Kidney (tissue), 14 donors: ENCODE measurements around the gene MRPL52. TPM values are rescaled to one million over a fixed set of nuclear protein-coding genes. Genes with fewer than 3 reads are reported as not detected.

Source experiments
- DNase-seq, 5 donors: peaks; one replicate each; pipeline ENCODE4 v3.0.0-alpha.2; 2013 to 2020
- FAIRE-seq: peaks from 2 replicates; lab custom pipeline; 2012; peaks lifted over from hg19 to GRCh38; lab: Jason Lieb, UNC
- H3K27ac ChIP-seq, 2 donors: one replicate each; pipeline ENCODE4 v1.7.0; 2013; ENCODE audit warnings: low read depth in 2 of 2, low read length in 2 of 2, inconsistent platforms in 1 of 2
- H3K27me3 ChIP-seq: one replicate; pipeline ENCODE4 v1.7.1; 2013; ENCODE audit warnings: low read length, inconsistent platforms; ENCODE audit not compliant: control insufficient read depth, insufficient read depth
- H3K36me3 ChIP-seq, 3 donors: one replicate each; pipeline versions ENCODE4 v1.7.0 to v1.7.1; 2013; ENCODE audit warnings: low read length in 3 of 3, control low read depth in 1 of 3, inconsistent platforms in 1 of 3; ENCODE audit not compliant: insufficient read depth in 3 of 3, control insufficient read depth in 2 of 3
- H3K4me1 ChIP-seq, 3 donors: one replicate each; pipeline versions ENCODE4 v1.7.0 to v1.7.1; 2013; ENCODE audit warnings: low read length in 3 of 3, inconsistent platforms in 1 of 3, low read depth in 1 of 3; ENCODE audit not compliant: control insufficient read depth in 2 of 3, insufficient read depth in 2 of 3
- H3K4me3 ChIP-seq, 3 donors: one replicate each; pipeline versions ENCODE4 v1.7.0 to v1.8.1; 2013; ENCODE audit warnings: low read length in 3 of 3, control low read depth in 1 of 3, inconsistent platforms in 1 of 3
- H3K9ac ChIP-seq, 3 donors: one replicate each; pipeline versions ENCODE4 v1.7.0 to v1.7.1; 2013; ENCODE audit warnings: low read length in 3 of 3, control low read depth in 1 of 3, inconsistent platforms in 1 of 3
- H3K9me3 ChIP-seq, 3 donors: one replicate each; pipeline versions ENCODE4 v1.7.0 to v1.7.1; 2013; ENCODE audit warnings: low read length in 3 of 3, control low read depth in 1 of 3, inconsistent platforms in 1 of 3; ENCODE audit not compliant: control insufficient read depth in 2 of 3, insufficient read depth in 1 of 3
- CTCF ChIP-seq: IDR thresholded peaks from 3 replicates; pipeline ENCODE4 v1.5.1; 2012; ENCODE audit warnings: mild to moderate bottlenecking, moderate library complexity, borderline replicate concordance; ENCODE audit not compliant: insufficient read depth; ENCODE audit errors: extremely low read depth
- intact Hi-C: fragments of 100-400 bp; cut with DNase I; formaldehyde crosslinking; loops from one replicate; pipeline ENCODE4 v1.11.1; 2022
- polyA plus RNA-seq: library from polyadenylated mRNA; stranded (reverse); fragments of 350-450 nt; fragmentation: Illumina TruSeq; extraction: RNeasy Lipid Tissue Mini Kit (QIAGEN cat#74804); gene quantifications from one replicate; pipeline ENCODE4 v1.2.3, GENCODE V29; 2014; ENCODE audit warnings: low read depth, low replicate concordance; ENCODE audit not compliant: insufficient read depth
- total RNA-seq: library from RNA; stranded (reverse); fragmentation: NEBNext Ultra II Directional; extraction: Animal tissue kit (Norgen Biotek cat#: 25700); gene quantifications from one replicate; pipeline ENCODE4 v1.2.1, GENCODE V29; 2021
- donor health status: control.
- donor health status: control.
- donor health status: control.
- donor health status: control.
- donor health status: control.
- donor health status: DM: yes; HTN: yes; CAD: no.
- donor health status: Normal renal cell carcinoma (clear cell type).

Gene MRPL52
- total and polyA plus RNA-seq, 2 donors from 2014 or later = 74.3 to 255 TPM

DNA sequence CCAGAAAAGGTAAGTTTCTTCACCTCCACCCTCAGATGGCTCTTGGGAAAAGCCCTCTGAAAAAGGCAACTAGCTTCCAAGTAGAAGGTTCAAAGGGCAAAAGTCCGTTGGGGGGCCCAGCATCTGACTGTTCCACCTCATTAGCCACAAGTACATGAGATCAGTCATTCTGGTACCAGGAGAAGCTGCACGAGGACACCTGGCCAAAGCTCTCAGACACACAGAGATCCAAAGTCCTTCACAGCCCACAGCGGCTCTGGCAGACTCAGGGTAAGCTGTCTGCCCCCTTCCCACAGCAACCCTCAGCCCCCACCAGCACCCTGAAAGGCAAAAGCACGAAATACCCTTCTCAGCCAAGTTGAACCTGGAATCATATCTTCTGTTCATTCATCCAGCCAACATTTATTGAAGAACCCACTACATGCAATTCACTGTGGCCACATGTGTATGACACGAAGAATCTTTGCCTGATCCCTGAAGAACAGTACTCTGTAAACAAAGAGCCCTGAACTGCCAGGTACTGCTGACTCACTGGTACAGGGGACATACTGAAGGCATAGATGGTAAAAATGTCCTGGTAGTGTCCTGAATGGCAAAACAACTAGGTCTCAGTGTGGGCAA is 33.5 kb upstream of the MRPL52 start:
- H3K27me3 ChIP-seq = no peaks in the 10 kb centered on the region
- intact Hi-C loops = no loop called here
- H3K4me1 ChIP-seq = peaks cover 0 to 24% (median 21%) of the 10 kb centered on the region in 3 donors
- no peak for TF ChIP-seq CTCF
- FAIRE-seq = no peak
- peak overlapping the region; percentile 77 to 88 for H3K27ac ChIP-seq
- H3K9me3 ChIP-seq = no peaks in the 10 kb centered on the region
- no peak overlapping the region for H3K9ac ChIP-seq
- DNase-seq = peak in 2 of 5 donors; percentile 26 to 38
- H3K4me3 ChIP-seq = peak overlapping the region in 1 of 3 donors; percentile 20
- H3K36me3 ChIP-seq = no peaks in the 10 kb centered on the region

DNA sequence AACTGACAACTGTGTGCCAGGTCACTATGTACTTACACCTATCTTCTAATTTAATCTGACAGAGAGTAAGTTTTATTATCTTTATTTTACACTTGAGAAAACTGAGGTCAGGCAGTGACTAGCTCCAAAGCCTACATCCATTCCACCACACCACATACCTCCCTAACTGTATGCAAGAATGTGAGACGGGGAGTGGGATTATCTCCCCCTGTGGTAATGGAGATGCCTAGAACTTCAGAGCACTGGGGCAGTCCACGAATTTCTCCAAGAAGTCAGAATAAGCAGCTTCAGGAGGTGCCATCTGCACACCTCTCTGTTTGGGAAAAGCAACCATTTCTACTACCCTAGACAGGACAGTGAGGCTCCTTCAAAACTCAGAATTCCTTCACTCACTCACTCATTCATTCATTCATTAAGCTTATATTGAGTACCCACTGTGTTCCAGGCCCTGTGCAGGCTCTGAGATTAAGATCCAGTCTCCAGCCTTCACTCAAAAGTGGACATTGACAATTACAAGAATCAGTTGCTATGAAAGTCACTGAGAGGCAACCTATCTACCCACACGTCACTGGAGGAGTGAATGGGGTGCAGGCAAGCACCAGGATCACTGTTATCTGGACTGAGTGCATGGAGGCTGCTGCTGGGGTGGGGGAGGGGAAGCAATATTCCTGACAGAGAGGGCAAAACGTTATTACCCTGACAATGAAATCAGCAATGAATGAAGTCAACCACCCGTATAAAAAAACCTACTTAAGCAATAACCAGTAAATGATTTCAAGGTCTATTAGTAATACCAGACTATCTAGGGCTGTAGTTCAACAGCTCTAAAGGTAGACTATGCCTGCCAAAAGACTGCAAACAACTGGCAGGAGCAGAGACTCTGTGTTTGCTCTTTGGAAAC is 32.4 kb upstream of the MRPL52 start:
- TF ChIP-seq CTCF = no peak
- H3K27ac ChIP-seq = peak overlapping the region; percentile 66 to 88
- no peaks in the 10 kb centered on the region for H3K36me3 ChIP-seq
- intact Hi-C loops = no loop called here
- peak overlapping the region in 1 of 3 donors; percentile 2 for H3K9ac ChIP-seq
- no peaks in the 10 kb centered on the region for H3K27me3 ChIP-seq
- H3K9me3 ChIP-seq = no peaks in the 10 kb centered on the region
- H3K4me3 ChIP-seq = peak overlapping the region in 1 of 3 donors; percentile 4
- H3K4me1 ChIP-seq = peaks cover 0 to 25% (median 21%) of the 10 kb centered on the region in 3 donors
- FAIRE-seq = no peak
- DNase-seq = no peak

- Histone ChIP-seq H3K9me3 (no peaks in the 10 kb centered on the region), H3K27me3 (no peaks in the 10 kb centered on the region), H3K9ac (no peak overlapping the region), H3K4me3 (no peak overlapping the region), H3K36me3 (no peaks in the 10 kb centered on the region), H3K4me1 (peaks cover 0 to 25% (median 23%) of the 10 kb centered on the region in 3 donors), H3K27ac (peak overlapping the region; percentile 50 to 57)
- intact Hi-C loops = no loop called here
- no peak for TF ChIP-seq CTCF
- FAIRE-seq (no peak), DNase-seq (no peak)
Measured at GRCh38 chr14:22798528-22798927, 31.2 kb upstream of the MRPL52 start.
